Measurements from ENCODE around the gene MBNL3.

MBNL3 gene

DNA sequence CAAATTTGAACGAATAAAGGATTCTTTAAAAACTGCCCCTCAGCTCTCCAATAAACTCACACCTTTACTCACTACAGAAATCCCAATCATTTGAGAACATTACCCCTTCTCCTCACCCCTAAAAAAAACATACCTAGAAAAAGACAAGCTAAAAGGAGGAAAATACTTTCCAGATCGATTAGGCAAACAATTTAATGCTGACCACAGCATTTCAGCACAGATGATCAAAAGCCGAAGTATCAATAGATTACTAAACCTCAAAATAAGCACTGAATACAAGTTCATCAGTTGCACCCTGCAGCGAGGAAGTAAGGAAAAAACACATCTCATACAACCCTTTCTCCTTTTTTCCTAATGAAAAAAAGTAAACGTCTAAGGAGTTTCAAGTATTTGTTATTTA lies 65.5 kb downstream of the MBNL3 start:
- in situ Hi-C loops (cut with HindIII; ENCODE audit: low sequenced_read_pairs), result no loop called here

DNA sequence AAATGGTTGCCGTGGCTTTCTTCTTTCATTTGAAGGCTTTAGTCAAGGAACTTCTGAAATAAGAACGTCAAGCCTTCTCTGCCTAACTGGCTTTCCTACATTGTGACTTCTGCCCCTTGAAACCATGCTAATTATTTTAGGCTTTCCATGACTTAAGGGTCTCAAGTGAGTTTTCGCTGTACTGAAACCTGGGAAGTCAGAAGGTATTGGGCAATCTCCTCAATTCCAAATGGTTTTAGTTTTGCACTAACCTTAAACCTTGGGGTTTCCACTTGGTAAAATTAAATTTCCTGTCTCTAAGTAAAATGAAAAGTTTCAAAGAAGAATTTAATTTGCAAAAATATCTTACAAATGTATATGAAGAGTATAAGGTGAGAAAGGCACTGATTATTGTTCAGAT lies 73.8 kb downstream of the MBNL3 start:
- in situ Hi-C loops (cut with HindIII; ENCODE audit: low sequenced_read_pairs), result no loop called here

DNA sequence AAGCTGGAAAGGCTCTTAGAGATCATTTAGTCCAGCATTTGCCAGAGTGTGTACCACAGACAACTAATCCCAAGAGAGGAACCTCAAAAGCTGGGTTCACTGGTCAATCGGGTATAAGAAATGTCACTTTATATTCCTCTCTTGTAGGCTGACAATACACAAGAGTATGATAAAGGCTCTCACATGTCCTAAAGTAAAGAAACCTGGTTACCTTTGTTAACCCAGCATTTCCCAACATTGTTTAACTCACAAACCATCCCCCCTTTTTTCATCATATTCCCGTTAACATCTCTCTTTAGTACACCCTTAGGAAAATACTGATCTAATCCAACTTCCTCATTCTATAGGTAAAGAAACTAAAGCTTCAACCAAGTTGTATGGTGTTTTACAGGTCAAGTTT lies 74.4 kb downstream of the MBNL3 start:
- in situ Hi-C loops (cut with HindIII; ENCODE audit: low sequenced_read_pairs), result no loop called here

DNA sequence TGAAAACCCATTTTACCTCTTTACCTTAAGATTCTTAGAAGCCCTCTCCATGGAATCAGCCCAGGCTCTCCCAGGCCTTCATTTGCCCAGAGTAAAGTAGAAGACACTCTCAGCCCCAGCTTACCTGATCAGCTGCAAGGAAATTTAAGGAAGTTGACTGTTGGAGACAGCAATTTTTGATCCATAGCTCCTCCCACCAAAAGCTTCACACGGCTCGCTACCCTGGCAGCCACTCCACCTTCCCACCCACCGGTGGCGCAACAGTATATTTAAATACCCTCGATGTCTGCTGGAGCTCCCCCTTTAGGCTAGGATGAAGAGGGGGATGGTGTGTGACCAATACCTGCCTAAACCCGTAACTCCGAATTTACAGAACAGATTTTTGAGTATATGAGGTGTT lies 75.4 kb downstream of the MBNL3 start:
- in situ Hi-C loops (cut with HindIII; ENCODE audit: low sequenced_read_pairs), result no loop called here

DNA sequence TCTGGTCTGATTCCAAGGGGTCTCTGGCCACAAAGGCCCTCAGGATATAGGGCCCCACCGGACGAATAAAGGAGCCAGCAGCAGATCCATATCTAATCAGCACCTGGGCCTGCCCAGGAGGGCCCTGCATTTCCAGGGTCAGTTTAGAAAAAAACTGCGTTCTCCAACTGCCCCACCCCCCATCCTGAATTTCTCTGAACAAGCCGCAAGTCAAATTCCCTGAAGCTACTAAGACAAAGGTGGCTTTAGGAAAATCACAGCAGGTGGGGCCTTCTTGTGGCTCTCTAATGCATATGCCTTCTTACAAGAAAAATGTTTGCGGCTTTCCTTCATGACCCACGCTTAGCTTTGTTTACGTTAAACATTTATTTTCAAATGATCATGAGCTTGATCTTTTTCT lies 76.6 kb downstream of the MBNL3 start:
- in situ Hi-C loops (cut with HindIII; ENCODE audit: low sequenced_read_pairs), result no loop called here

DNA sequence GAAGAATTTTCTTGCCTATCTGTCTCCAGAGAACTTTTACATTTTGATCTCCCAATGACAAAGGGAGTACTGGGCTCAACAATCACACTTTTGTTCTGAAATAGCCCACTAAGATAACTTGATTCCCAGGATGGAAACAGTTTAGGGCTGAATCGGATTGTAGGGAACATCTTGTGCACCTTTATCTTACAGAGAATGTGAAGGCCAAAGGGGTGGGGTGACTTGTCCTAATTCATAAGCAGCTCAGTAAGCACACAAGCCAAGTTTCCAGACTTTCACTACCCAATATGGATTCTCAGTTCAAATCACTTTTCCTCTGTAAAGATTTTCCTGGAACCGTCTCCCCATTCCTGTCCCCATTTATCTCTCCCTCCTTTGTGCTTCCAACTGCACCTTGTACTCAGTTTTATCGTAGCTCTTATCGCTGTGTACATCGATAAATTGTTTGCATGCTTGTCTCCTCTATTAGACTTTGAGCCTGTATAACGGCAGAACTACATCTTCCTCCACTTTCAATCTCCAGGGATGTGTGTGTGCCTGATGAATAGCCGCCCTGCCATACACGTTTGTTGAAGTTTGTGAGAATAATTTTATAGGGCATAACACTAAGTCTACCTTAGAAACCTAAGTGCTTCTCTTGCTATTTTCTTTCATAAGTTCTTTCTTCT lies 77.4 kb downstream of the MBNL3 start:
- in situ Hi-C loops (cut with HindIII; ENCODE audit: low sequenced_read_pairs), result no loop called here

DNA sequence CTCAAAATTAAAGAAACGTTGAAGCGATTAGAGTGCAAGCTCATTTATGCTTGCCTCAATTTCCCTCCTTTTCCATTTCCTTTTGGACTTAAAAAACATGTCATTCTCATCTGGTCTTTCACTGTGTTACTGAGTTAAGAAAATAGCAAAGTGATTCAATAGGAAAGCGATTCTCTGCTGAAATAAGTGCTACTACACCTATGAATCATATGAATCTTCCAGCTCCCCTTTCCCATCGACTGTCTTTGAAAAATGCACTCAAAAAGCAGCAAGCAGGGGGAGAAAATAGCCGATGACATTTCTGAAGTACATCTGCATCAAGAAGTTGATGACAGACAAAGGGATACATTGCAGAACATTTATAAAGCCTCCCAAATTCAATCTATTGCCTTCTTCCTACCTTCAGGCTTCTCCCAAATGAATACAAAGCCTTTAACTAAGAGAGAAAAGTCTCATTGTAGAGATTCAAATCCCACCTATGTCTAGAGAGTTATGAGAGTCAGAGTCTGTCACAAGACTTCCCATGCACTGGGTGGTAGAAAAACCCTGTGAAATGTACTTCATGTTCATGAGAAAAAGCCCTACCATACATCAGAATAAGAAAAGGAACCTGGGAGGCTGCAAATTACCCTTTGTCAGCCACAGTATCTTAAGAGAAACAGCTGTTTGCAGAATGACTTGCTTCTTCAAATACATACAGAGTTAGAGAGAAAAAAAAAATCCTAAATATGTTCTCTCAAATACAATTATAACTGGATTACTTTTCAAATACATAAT lies 78.9 kb downstream of the MBNL3 start:
- in situ Hi-C loops (cut with HindIII; ENCODE audit: low sequenced_read_pairs), result no loop called here

DNA sequence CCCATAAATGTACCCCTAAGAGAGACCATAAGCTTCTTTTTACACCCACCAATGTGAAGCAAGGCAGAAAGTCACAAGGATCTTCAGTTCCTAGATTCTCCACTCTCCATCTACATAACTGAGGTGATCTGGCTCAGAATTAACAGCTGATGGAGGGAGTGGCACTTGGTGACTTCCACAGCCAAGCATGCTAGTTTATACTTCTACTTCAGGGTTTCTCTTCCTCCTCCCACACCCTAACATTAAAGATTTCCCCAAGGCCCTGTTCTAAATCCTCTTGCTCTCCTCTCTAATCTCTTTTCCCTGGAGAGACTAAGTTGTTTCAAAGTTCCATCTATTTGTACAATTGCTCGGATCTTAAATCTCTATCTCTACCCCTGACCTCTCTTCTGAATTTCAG lies 81.1 kb downstream of the MBNL3 start:
- in situ Hi-C loops (cut with HindIII; ENCODE audit: low sequenced_read_pairs), result no loop called here

DNA sequence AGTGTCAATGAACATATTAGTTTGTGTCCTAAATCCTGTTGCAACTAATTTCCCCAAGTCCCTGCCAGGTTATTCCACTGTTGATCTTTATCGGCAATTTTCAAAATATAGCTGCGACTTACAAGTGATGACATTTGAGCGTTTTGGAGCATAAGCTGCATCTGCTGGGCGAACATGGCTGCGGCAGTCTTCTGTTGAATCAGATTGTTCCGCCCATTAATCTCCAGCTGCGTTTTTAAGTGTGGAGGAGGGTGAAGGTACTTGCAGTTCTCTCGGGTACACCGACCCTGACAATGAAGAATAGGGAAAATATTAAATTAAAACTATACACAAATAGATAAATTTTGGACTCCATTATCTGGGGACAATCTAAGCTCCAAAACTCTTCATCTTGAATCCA lies 82.7 kb downstream of the MBNL3 start:
- in situ Hi-C loops (cut with HindIII; ENCODE audit: low sequenced_read_pairs), result no loop called here

DNA sequence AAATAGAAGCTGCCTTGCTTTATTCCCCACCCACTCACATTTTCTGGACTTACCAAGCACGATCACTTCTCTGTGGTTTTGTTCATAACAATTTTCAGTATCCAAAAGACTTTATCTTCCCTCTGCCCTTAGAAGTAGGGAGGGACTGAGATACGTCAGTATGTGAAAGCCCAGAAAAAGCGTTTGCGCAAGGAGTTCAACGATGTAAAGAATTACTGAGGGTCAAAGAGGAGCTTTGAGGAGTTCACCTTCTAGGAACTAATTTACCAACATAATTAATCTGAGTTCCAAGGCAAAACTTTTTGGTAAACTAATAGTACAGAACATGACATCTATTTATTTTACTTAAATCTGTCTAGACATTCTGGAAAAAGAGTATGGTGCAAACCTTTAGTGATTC lies 84.6 kb downstream of the MBNL3 start:
- in situ Hi-C loops (cut with HindIII; ENCODE audit: low sequenced_read_pairs), result no loop called here

DNA sequence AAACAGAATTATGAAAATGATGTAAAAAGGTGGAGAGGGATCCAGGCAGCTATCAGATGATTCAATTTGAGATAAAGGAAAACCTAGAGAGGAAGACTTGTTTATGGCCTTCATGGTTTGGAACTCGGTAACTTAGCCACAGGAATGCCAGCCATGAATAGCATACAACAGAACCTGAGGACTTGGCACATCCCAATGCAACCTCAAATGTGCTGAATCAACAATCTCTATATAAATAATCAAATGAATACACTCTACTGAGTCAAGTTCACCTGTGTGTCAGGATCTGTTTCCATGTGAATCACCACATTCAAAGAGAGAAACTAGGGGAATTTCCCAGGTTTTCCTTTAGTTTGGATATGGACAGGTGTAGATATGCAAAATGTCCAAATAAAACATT lies 86.9 kb downstream of the MBNL3 start:
- in situ Hi-C loops (cut with HindIII; ENCODE audit: low sequenced_read_pairs), result no loop called here

DNA sequence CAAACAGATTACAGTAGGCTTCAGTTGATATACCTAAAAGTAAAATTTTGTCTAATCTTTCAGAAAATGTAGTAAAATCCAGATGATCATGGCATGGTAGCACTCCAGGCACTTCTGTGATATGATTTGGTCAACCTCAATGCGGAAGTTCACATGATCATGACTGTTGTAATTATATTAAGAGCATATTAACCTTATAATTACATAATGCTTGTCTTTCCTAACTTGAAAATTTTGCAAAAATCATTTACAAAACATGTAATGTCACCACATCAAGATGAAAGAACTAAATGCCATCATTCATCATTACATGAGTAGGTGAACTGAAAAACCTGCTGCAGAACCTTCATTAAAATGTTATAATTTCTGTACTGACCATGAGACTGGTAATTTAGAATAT lies 88.1 kb downstream of the MBNL3 start:
- in situ Hi-C loops (cut with HindIII; ENCODE audit: low sequenced_read_pairs), result no loop called here

DNA sequence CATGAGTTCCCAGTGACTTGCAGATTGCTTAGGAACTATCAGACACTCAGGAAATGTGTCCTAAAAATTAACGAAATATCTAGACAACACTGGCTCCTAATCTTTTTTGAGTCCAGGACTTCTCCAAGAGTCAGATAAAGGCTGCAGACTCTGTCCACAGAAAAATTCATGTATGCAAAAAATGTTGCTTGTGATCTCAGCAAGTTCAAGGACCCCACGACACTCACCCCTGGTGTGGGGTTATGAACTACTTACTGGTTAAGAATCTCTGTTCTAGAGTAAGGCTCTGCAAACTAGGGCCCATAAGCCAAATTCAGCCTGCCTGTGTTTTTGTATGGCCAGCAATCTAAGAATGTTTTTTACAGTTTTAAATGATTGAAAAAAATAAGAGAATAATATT lies 93.2 kb downstream of the MBNL3 start:
- in situ Hi-C loops (cut with HindIII; ENCODE audit: low sequenced_read_pairs), result no loop called here

DNA sequence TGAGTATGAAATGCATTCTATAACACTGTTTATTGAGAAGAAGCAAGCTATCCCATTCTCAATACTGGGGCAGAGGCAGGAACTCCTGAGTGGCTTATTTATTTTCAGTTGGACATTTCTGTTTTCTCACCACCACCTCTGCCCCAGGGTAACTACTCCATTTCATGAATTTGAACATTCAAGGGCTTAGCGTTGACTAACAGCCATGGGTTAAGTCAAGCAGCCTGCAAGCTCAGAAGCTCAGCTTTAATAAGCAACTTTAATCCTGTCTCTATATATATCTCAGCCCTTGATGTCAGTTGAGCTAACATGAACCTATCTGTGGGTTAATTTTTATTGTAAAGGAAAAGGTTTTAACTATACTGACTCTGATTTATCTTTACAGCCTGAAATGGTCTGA lies 93.8 kb downstream of the MBNL3 start:
- in situ Hi-C loops (cut with HindIII; ENCODE audit: low sequenced_read_pairs), result no loop called here

DNA sequence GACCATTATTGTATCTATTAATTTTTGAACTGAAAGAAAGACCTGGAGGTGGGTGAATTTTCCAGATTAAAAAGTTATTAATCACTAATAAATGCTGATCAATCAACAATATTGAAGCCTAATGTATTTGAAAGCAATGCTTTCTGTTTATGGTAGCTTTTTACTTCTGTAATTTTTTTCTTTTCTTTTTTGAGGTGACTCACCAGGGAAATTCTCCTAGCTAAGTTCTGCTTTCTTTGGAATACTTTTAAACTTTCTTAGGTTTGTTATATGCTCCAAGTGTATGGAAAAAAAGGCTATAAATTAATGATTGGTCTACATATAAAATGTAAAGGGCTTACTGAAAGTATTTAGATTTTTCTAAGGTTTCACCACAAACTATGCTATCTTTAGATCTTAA lies 94.2 kb downstream of the MBNL3 start:
- in situ Hi-C loops (cut with HindIII; ENCODE audit: low sequenced_read_pairs), result no loop called here

DNA sequence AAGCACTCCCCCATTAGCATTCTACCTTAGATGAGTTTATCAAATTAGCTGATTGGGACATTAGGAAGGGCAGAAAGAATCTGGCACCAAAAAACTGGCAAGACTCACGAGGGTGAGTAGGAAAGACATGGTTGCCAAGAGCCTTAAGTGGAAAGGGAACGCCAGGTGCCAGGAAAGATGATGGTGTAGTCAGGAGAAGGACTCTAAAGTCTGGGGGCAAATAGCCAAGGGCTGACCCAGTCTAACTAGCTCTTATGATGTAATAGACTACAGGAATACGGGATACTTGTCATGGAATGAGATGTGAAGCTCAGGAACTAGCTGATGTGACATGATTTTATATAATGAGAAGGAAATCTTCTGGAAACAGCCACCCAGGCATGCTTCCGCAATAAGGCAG lies 94.8 kb downstream of the MBNL3 start:
- in situ Hi-C loops (cut with HindIII; ENCODE audit: low sequenced_read_pairs), result no loop called here

DNA sequence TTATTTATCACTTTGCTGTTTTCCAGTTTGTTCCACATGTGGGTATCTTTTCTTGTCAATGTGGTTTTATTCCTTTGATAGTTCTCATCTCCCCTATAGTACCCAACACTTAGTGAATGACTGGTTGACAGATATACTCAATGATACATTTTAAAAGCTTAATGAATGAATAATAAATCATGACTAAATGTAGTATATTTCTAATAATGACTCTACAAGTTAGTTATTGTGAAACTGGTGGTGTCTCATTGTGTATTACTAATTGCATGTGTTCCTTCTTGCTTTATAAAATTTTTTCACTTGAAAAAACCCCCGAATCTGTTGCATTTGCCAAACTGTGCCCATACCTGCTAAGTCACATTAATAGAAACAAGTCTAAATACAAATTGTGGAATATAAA lies 95.4 kb downstream of the MBNL3 start:
- in situ Hi-C loops (cut with HindIII; ENCODE audit: low sequenced_read_pairs), result no loop called here

DNA sequence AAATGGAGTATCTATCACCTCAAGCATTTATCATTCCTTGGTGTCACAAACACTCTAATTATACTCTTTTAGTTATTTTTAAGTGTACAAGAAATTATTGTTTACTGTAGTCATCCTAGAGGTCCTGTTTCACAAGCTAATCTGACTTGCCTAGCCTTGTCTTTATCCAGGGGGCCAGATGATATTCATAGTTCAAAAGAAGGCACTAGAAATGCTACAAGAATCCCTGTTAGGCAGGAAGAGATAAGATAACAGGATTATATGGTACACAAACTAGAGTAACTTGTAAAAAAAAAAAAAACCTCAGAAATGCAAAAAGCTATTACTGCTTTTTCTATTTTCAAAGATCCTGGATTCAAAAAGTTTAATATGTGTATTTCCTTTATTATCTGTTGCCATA lies 95.8 kb downstream of the MBNL3 start:
- in situ Hi-C loops (cut with HindIII; ENCODE audit: low sequenced_read_pairs), result no loop called here

DNA sequence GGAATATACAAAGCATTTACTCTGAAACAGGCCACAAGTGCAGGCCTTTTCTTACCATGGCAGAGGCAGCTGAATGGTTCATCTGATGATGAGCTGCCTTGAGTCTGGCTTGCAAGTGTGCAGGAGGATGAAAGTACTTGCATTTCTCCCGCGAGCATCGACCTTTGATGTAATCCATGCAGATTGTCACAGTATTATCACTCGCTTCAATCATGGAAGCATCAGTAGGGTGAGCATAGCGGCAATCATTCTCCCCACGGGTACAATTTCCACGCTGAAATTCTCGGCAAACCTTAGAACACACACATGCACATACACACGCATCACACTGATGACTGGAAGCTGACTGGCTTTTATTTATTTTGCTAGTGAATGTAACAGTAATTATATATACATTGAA lies 98.0 kb downstream of the MBNL3 start:
- in situ Hi-C loops (cut with HindIII; ENCODE audit: low sequenced_read_pairs), result no loop called here

DNA sequence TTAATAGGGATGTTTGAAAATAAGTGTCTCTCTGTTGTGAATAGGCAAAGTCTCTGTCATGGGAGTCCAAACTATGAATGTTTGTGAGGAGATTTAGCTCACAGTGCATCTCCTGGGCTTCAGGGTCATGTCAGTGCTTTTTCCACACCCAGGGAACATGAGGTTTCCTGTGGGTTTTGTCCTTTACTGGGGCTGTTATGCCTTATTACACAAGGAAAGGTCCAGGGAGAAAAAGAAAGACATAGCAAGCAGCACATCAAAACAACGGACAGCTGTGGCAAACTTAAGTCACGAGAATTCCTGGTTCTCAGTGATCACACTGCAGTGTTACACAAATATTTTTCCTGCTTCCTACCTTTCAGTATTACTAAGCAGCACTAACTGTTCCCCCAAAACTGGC lies 99.4 kb downstream of the MBNL3 start:
- in situ Hi-C loops (cut with HindIII; ENCODE audit: low sequenced_read_pairs), result no loop called here

DNA sequence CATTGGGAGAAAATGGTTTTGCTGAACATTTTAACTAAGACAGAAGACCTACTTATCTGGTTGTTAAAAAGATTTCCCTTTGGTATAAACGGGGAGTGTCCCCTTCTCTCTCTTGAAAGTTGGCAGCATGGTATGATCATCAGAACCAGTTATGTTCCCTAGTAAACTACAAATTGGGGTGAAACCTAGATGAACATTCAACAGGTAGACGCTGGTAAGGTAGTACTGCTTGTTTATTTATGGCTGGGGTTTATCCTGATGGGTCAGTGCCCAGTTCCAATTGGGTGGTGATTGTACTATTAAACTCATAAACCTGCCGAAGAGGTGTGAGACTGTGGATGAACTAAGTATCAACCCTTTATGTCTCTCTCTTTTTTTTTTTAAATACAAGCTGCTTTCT lies 100.5 kb downstream of the MBNL3 start:
- in situ Hi-C loops (cut with HindIII; ENCODE audit: low sequenced_read_pairs), result no loop called here

DNA sequence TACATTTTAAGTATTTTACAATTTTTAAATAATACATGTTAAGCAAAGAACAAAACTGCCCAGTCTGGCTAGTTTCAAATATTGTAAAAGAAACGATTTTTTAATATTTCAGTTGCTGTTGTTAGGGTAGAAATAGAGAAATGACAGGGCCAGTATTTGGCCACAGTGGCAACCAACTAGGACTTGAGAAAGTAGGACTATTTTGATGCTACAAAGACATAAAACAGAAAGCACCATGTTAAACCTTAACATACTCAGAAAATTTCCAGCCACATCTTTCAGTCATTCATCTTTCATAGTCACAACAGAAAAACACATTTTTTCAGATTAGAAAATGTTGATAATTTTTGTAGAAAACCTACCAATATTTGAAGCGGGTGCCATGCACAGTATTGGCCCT lies 104.5 kb downstream of the MBNL3 start:
- in situ Hi-C loops (cut with HindIII; ENCODE audit: low sequenced_read_pairs), result no loop called here

DNA sequence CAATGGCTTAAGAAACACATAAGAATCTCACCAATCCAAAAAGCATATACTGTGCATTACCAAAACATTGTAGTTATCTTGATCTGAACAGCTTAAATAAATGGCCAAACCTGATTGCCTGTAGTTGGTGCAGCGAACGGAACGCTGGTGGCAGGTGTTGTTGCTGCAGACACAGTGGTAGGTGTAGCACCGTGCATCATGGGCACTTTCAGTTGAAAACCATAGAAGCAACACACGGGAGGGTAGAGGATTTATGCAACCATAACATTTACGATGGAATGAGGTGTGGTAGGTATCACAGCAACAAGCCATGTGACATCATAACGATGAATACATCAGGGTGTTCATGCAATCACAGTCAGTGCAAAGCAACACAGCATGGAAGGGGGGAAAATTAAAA lies 106.8 kb downstream of the MBNL3 start:
- in situ Hi-C loops (cut with HindIII; ENCODE audit: low sequenced_read_pairs), result no loop called here
